ENCODE data around the gene TJP2.

DNA sequence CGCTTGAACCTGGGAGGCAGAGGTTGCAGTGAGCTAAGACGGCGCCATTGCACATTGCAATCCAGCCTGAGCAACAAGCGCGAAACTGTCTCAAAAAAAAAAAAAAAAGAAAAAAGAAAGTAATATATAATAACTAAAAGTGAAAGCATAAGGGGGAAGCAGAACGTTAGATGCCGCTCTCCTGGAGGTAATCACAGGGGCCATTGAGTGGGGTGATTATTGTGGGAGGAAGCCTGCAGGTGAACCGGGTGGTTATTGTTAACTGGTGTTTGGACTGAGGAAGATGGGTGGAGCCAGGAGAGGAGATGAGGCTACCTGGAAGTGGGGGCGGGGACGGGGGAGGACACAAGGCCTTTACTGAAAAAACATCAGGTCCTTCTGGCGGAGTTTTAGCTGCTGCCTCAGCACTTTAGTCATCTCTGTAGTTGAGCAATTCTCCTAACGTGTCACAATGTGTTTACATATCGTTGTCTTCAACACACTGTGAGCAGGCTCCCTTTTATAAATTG is 5.3 kb upstream of the TJP2 start:
- TF ChIP-seq, protein P1, sequence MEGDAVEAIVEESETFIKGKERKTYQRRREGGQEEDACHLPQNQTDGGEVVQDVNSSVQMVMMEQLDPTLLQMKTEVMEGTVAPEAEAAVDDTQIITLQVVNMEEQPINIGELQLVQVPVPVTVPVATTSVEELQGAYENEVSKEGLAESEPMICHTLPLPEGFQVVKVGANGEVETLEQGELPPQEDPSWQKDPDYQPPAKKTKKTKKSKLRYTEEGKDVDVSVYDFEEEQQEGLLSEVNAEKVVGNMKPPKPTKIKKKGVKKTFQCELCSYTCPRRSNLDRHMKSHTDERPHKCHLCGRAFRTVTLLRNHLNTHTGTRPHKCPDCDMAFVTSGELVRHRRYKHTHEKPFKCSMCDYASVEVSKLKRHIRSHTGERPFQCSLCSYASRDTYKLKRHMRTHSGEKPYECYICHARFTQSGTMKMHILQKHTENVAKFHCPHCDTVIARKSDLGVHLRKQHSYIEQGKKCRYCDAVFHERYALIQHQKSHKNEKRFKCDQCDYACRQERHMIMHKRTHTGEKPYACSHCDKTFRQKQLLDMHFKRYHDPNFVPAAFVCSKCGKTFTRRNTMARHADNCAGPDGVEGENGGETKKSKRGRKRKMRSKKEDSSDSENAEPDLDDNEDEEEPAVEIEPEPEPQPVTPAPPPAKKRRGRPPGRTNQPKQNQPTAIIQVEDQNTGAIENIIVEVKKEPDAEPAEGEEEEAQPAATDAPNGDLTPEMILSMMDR (IDR thresholded peaks at IDR 0.05), result no peak
- TF ChIP-seq POLR2A (IDR thresholded peaks at IDR 0.05), result no peak
